ENCODE data around the gene LRRK1.

LRRK1 gene

DNA sequence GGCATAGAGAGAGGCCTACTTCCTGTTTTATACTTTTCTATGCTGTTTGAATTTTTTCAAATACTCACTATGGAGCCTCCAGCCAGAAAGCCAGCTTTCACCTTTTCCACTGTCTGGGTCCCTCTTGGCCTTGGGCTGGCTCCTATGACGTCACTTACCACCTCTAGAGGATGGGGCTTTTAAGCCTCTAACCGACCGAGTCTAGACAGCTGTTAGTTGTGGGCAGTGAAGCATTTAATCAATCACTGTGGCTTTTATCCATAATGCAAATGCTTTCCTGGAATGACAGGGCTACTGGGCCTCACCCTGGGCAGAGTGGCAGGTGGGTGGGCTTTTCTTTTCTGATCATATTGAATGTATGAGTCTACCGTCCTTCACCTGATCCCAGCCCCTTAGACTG lies 61.9 kb downstream of the LRRK1 start:
- no peak for DNase-seq

DNA sequence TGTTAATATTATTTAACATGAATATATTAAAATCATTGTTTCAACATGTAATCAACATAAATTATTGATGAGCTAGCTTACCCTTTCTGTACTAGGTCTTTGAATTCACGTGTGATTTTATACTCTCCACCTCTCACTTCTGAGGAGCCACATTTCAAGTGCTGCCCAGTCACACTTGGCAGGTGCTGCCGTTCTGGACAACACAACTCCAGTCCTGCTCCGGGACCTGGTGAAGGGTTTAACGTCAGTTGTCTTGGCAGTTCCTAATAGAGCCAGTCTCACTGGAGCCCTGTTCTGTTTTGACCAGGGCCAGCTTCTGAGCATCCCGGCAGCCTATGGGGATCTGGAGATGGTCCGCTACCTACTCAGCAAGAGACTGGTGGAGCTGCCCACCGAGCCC lies 64.1 kb downstream of the LRRK1 start:
- DNase-seq, result no peak

DNA sequence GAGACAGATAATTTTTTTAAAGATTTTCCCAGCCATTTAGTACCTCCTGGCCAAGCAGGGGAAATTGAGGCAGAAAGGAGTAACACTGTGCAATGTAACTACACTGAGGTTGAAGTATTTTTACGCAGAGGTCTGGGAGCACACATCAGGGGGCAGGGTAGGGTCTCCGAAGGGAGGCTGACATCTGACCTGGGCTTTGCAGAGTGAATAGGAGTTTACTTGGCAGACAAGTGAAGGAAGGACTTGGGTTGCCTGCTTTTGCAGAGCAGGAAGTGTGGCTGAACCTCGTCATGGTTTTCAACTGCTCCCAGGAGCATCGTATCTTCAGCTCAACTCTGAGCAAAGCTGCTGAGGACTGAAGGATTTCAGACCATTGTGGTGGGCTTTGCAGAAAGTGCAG lies 66.2 kb downstream of the LRRK1 start:
- no peak for DNase-seq

DNA sequence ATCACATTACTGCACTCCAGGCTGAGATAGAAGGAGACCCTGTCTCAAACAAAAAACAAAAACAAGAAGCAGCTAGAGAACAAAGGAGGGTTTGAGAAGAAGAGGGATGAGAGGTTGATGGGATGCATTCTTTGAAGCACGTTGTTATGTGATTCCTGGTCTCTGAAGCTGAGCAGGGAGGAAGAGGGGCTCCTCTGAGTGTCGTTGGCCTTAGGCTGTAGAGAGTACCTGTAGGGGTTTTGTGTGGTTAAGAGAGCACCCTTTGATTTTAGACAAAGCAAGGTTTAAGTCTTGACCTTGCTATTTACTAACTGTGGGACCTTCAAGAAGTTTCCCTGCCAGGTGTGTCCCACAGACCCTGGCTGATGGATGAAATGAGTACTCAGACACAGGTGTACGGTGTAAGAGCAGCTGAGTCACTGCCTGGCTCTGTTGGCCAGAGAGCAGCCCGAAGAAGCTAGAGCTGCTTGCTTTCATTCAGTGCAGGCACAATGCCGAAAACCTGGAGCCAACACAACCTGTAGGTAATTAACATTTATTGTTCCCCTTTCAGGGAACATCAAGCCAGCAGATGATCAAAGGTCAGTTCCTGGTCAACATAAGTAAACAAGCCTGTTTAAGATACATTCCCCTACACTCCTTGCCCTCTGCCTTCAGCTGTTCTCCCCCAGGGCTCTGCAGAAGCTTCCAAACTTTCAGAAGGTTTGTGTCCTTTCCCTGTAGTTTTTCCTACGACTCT lies 67.2 kb downstream of the LRRK1 start:
- DNase-seq, result no peak

DNA sequence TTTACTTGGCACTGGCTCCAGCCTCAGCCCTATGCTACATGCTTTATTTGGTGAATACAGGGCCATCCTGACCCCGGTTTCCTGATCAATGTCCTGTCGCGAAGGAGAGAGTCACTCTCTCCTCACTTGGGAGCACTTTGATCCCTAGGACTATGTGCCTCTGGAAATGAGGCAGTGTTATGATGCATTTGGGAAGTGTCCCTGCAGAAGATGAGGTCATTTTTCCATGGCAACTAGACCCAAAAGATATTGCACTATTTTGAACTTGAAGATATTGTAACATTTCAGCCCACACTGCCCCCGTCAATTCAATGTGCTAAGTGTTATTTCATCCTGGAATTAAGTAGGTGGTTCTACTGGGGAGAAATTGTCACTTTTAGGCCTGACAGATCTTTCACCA lies 68.0 kb downstream of the LRRK1 start:
- DNase-seq, result no peak

DNA sequence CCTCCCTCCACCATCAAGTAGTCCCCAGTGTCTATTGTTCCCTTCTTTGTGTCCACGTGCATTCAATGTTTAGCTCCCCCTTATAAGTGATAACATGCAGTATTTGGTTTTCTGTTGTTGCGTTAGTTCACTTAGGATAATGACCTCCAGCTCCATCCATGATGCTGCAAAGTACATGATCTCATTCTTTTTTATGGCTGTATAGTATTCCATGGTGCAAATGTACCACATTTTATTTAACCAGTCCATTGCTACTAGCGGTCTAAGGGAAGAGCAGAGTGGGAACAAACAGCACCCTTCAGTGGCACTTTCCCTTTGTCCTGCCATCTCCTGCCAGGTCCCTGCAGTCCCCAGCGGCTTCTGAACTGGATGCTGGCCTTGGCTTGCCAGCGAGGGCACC lies 69.1 kb downstream of the LRRK1 start:
- DNase-seq, result no peak

DNA sequence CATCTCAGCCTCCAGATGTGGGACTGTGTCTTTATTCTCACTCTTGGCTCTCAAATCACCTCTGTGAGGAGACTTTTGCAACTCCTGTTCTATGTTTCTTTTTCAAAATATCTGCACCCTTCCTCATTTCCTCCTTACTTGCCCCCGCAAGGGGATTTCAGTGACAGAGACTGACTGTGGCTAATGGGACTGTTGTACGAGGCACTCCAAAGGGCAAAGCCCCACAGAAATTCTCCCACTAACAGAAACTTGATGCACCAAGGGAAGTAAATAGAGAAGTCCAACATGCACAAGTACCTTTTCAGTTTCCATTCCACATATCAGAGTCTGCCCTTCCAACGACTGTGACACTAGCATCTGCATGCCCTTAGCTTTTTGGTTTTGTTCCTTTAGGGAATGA lies 69.7 kb downstream of the LRRK1 start:
- DNase-seq, result no peak

DNA sequence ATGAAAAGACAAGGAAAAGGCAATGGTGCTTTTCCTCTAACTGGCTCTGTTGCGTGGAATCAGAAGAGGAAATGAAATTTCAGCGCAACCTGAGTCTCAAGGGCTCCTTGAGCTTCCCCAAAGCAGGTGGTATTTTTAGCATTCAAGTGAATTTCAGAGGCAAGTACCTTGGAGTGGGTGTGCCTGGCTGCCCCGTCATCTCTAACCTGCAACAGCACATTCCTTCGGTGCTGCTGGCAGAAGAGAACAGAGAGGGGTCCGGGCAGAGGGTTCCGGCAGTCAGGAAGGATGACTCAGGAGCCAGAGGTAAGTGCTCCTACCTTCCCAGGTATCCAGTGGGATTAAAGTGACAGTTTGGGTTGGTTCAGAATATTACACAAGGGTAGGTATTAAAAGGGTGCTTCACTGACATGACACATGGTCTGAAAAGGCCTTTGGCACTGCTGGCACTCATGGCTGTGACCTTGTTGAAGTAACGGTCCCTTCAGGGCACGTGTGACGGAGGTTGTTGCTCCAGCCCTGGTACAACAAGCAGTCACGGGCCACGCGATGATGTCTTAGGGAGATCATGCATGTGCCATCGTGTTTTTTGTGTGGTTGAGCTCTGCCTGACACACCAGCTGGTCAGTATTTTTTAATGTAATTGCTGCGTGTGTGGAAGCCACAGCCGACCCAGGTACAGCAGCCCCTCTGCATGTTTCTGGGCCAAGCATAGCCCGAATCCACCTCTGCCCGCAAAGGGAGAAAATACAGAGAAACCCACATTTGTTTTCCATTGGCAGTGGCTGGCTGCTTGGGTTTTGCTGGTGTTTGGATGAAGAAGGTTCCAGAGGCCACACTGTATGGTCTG lies 75.7 kb downstream of the LRRK1 start:
- no peak for DNase-seq

DNA sequence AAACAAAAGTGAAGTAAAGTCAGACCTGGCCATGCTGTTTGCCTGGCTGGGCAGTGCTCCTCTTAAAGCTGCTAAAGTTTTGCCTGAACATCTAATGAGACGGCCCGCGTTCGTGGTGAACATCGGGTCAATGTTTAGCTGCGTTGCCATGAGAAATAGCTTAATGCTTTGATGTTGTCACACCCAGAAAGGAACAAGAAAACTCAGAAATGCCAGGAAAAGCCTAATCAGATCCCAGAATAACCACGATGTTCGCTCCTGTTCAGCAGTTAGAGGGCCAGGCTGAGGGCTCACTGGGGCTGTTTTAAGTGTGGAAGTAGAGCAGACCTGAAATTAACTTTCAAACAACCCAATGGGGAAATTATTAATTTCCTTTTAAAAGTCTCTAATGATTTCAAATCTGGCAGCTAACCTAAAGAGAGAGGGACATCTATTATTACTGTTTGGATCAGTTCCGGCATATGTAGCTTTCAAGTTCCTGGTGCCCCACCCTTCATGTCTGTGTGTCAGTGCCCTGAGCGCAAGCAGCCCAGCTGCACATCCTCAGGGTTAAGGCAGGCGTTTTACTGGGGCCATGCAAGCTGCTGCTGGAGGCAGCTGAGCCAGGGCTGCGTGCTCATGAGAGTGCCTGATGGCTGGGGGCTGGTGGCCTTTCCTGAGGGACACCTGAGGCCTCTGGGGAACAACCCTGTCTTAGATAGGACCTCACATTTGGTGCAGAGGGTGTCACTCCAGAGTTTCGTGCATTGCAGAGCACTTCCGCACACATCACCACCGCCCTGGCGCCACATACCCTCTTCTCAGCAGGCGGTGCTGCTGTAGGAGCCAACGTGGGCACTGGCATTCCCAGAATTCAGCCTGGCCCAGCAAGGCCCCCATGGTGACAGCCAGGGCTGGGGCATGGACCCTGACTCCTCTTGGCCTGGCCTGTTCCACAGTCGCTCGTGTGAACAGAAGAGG lies 76.6 kb downstream of the LRRK1 start:
- DNase-seq, result no peak

DNA sequence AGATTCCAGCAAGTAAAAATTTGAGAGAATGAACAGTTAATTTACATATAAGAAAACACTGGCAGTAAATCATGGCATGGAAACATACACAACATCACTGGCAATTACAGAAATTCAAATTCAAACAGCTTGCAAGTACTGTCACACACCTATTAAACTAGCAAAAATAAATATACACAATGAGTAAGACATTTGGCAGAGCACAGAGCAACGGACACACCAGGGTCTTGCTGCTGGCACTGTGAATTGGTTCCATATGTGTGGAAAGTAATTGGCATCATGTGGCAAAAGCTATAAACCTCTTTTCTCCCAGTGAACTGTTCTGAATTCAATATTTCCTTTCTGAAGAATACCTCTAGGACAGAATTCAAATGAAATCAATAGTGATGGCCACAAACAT lies 78.3 kb downstream of the LRRK1 start:
- DNase-seq, result no peak

DNA sequence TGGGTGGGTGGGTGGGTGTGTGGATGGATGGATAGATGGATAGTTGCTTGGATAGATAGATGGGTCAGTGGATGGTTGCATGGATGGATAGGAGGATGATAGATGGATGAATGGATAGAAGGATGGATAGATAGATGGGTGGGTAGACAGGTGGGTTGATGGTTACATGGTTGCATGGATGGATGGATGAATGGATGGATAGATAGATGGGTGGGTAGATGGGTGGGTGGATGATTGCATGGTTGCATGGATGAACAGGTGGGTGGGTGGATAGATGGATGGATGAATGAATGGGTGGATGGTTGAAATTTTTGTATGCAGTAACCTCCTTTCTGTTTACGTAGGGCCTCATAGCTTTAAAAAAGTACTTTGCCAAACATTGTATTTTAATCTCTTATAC lies 79.5 kb downstream of the LRRK1 start:
- no peak for DNase-seq

DNA sequence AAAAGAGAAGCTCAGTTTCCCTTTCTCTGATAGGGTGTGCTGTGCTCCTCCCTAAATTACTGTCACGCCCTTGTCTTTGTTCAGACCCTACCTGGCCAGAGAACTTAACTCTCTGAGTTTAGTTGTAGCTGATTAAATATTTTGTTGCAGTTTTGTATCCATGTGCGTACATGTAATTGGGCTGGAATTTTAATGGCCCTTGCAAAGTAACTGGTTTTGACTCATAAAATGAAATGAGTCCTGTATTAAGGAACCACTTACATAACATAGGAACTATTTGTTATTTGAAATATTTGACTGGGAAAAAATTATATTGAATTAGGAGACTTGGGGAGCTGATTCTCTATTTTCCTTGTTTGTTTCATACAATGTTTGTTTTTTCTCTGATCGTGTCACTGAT lies 80.2 kb downstream of the LRRK1 start:
- no peak for DNase-seq

DNA sequence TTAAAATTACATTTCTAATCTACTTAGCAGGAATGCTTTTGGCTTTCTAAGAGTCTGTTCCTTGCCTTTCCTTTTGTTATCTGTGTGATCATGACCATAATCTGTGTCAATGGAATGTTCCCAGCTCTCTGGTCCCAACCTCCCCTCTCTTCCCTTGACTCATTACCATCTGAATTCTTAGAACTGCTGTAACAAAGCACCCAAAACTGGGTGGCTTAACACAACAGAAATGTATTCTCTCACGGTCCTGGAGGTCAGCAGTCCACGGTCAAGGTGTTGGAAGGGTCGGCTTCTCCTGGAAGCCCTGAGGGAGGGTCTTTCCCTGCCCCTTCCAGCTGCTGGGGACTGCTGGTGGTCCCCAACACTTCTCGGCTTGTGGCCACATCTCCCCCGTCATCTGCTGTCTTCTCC lies 81.1 kb downstream of the LRRK1 start:
- DNase-seq, result no peak

DNA sequence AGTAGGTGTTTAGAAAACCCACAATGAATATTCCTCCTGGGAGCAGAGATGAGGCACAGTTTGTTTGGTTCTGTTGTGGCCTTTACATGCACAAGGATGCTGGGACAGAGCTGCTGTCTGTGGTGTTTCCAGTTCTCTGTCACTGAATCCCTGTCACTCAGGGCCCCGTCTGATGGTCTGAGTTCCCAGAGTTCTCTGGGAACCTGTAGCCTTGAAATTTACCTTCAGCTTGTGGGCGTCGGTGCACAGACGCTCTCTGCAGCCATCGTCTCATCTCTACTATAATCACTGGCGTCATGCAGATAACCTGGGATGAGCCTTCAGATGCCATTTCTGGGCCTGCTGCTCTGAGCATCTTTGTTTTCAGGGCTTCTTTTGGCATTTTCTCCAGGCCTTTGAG lies 81.9 kb downstream of the LRRK1 start:
- no peak for DNase-seq

DNA sequence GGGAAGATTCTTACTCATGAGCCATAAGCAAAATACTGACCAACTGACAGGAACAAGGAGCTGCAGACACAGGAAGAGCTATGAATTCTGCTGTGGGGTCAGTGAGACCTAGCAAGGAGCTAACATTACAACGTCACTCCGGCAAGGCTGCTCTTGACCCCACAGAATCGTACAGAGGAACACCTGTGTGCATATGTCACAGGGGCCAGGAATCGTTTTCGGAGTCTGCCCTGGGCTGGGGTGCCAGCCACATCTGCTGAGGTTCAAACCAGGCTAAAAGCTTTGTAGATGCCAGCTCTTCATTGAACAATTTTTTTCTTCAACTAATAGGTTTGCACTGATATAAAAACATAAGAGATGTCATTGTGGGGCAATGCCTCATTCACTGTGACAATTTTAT lies 82.6 kb downstream of the LRRK1 start:
- DNase-seq, result no peak

DNA sequence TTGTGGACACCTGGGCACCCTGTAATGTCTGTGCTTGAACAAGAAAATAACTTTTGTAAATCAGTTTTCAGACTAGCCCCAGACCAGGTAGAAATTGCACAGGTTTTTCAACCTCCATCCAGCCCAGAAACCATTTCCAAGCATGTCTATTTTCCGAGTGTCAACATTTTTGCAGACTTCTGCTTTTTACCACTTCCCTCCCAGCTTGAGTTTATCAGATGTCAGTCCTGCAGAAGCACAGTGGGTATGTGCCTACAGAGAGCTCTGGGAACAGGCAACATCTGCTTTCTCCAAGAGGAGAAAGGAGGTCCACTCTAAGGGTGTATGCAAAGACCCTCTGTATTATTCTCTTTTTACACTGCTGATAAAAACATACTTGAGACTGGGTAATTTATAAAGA lies 83.9 kb downstream of the LRRK1 start:
- DNase-seq, result peak; percentile 57

DNA sequence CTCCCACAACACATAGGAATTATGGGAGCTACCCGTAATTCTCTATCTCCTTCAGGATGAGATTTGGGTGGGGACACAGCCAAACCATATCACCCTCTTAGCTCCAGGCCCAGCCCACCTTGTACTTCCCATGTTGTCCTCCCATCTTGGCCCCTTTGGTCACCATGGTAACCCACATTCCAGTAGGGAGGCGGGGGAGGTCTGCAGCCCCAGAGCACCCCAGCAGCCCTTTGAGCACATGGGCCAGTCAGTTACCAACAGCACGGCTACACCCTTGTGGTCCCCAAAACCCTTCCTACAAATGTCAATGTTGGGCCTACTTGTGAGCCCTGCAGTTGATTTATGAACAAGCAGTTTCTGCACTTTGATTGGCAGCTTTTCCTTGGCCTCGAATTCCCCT lies 84.5 kb downstream of the LRRK1 start:
- no peak for DNase-seq

DNA sequence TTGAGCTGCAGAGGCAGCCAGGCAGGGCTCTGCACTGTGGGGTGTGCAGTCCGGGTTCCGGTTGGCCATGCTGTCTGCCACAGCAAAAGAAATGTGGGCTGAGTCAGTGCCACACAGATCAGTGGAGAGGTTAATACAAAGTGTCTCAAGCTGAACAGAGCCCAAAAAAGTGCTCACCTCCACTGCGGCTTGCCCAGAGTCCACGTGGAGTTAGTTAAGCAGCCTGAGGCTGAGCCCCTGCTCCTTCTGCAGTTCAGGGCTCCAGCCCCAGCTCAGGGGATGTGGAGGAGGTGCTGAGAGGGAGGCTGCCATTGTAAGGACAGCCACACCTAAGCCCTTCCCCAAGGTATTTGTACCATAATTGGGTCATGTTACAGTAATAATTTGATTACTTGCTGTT lies 85.3 kb downstream of the LRRK1 start:
- no peak for DNase-seq

DNA sequence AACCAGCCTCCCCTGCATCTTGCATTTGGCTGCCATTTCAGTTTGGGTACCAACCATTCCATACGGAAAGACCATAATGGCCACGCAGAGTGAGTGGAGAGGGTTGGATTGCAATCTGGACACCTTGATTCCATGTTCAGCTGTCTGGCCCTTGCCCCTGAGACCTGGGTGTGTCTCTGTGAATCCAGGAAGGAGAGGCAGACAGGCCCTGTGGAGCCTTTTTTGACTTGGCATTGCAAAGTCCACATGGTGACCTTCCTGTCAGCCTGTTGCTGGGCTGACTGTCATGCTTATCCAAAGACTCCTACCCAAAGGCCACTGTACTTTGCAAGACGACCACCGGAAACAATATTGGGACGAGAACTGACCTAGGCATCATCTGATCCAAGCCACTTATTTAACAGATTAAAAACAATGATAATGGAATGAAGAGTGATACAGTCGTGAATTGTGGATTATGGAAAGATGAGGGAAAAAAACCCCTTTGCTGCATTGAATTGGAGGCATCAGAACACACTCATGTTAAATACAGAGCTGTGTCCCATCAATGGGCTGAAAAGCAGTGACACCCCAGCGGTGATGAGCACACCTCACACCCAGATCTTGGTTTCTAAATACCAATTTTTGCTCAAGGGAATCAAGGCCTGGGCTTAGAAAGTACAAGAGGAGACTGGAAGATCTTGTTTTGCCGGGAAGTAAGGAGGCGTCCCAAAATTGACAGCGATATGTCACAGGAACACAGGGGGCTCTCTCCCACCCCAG lies 86.0 kb downstream of the LRRK1 start:
- no peak for DNase-seq

DNA sequence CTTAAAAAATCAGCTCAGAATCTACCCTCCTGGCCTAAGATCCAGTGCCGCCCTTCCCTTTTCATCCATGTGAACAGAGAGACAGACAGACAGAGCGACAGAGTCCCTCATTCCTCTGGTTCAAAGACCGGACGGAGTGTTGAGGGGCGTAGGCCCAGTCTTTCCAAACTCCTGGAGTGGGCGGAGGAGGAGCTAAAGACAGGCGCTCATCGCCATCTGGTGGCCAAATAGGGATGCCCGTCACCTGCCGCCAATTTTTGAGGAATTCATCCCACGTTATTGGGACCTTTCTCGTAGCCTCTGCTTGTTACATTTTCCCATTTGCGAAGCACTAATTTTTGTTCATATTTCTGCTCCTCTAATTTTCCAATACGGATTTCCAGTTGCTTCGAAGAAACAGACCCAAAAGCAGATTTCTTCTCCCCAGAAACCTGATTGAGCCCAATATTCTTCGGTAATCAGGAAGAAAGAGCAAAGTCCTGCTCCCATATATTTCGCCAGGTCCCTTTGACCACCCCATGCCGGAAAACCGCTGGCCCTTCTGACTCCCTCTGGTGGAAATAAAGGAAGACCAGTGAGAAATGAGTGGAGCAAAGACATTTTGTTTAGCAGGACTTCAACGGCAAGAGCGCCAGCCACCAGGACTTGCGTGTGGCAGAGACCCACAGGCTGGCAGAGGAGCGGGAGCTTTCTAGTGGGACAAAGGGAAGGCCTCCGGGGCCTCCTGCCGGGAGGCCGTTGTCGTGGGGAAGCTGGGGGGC lies 88.0 kb downstream of the LRRK1 start:
- DNase-seq, result peak; percentile 80
